Measurements from ENCODE around the gene NAA16.

GRCh38 chr13:41398494-41399170 is 87.6 kb downstream of the NAA16 start:
- TF ChIP-seq POLR2A (IDR thresholded peaks at IDR 0.05), result no peak
- no peak for TF ChIP-seq CTCF (IDR thresholded peaks at IDR 0.05)
